GM19324 (cell line): Measurements from ENCODE around the gene RPRD1B.
"Not testable (repeated sequence)": the region's sequence is repeated elsewhere in the genome, so short reads cannot be mapped to it uniquely, and the experiment has no call there.

Experiments
- ATAC-seq: cut with Tn5 transposase; IDR thresholded peaks from one replicate; pipeline ENCODE4 v1.9.1; 2021; ENCODE audit warnings: mild to moderate bottlenecking, moderate library complexity; ENCODE audit not compliant: unreplicated experiment, low FRiP score

RPRD1B gene

DNA sequence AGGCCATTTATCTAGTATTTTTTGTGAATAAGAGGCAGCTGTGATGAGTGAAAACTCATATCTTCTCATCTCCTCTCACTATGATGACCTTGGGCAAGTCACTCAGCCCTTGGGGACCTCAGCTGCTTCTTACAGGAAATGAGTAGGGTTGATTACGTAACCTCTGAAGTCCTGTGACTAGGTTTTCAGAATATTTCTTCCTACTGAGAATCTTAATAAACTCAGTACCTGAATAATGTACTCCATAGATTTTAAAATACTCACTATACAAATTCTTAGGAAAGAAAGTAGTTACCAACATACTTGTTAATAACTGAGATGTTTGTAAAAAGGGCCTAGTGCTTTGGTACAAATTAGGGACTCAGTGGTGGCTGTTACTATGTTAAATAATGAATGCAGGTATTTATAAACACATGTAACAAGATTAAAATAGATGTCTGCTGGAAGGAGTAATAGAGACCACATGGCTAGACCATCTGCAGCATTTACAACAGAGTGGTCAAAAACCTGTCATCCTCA is 60.9 kb downstream of the RPRD1B start:
- ATAC-seq = no peak

DNA sequence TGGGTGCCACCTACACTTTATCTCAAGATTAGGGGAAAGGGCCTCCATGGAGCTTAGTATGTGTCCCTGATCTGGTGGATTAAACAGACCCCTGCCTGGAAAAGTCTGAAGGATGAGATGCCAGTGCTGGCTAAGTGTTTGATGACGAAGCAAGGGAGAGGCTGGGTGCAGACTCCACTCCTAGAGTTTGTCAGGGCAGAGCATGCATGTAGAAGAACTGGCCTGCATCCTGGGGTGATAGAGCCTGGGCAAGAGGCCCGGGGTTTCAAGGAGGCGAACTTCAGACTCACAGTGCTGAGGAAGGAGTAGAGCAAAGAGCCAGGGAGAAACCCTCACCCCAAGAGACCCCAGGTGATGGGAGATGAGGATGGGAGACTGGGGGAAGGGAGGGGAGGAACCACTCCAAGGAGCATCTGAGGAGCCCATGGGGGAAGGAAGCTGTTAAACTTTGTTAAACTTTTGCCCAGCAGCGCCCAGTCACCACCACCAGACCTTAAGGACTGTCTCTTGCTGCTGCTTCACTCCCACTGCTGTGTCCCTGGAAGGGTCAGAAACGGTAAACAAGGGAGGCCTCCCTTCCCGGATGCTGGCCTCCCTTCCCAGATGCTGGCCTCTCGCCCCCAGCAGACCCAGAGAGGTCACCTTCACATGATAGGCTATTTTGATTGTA is 61.6 kb downstream of the RPRD1B start:
- ATAC-seq = no peak

DNA sequence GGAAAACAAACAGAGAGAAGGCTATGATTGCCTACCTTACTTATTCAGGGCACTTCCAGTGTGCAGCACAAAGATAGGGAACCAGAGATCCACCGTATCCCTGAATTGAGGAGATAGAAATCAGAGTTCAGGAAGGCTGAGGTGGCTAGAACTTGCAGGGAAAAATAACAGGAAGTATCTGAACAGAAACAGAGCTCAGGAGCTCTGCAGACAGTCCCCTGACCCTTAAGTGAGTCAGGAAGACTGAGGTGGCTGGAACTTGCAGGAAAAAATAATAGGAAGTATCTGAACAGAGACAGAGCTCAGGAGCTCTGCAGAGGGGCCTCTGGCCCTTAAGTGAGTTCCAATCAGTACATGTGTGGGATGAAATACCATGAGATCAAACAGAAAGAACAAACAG is 65.4 kb downstream of the RPRD1B start:
- no peak for ATAC-seq

DNA sequence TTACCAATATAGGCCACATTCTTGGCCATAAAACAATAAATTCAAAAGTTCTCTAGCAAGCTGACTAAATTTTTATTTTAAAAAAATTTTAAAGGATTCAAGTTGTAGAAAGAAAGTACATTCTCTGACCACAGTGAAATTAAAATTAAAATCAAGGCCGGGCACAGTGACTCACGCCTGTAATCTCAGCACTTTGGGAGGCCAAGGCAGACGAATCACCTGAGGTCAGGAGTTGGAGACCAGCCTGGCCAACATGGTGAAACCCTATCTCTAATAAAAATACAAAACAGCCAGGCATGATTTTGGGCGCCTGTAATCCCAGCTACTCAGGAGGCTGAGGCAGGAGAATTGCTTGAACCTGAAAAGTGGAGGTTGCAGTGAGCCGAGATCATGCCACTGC is 68.7 kb downstream of the RPRD1B start:
- not testable (repeated sequence) for ATAC-seq

DNA sequence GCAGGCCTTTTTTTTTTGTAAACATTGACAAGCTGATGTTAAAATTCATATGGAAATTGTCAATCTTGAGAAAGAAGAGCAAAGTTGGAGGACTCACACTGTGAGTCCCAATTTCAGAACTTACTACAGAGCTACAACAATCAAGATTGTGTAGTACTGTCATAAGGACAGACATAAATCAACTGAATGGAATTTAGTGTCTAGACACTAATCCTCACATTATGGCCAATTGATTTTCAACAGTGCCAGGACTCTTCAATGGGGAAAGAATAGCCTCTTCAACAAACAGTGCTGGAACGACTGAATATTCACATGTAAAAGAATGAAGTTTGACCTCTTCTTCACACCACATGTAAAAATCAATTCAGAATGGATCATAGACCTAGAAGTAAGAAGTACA is 70.7 kb downstream of the RPRD1B start:
- no peak for ATAC-seq

DNA sequence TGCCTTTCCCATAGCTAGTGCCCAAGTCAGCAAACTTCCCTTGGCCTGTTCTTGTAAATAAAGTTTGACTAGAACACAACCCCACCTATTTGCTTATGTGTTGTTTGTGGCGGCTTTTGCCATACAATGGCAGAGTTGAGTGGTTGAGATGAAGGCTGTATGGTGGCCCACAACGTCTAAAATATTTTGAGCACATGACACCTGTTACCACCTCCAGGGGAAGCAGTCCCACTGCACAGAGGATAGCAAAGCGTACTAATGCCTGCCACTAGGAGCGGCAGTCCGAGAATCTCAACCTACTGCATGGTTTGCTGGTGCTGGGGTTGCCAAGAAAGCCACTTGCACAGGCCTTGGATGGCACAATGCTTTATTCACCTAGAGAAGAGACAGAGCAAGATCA is 72.9 kb downstream of the RPRD1B start:
- ATAC-seq = no peak

DNA sequence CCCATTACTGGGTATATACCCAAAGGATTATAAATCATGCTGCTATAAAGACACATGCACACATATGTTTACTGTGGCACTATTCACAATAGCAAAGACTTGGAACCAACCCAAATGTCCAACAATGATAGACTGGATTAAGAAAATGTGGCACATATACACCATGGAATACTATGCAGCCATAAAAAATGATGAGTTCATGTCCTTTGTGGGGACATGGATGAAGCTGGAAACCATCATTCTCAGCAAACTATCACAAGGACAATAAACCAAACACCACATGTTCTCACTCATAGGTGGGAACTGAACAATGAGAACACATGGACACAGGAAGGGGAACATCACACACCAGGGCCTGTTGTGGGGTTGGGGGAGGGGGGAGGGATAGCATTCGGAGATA is 73.8 kb downstream of the RPRD1B start:
- not testable (repeated sequence) for ATAC-seq

DNA sequence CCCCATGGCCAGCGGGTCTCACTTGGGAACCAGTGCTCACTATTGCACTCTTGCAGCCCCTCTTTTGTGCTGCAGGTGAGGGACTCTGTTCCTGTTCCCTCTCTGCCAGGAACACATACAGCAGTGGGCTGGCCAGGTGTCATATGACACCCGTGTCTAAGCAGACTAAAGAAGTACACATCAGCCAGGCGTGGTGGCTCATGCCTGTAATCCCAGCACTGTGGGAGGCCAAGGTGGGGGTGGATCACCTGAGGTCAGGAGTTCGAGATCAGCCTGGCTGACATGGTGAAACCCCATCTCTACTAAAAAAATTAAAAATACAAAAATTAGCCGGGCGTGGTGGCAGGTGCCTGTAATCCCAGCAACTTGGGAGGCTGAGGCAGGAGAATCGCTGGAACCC is 74.4 kb downstream of the RPRD1B start:
- not testable (repeated sequence) for ATAC-seq

DNA sequence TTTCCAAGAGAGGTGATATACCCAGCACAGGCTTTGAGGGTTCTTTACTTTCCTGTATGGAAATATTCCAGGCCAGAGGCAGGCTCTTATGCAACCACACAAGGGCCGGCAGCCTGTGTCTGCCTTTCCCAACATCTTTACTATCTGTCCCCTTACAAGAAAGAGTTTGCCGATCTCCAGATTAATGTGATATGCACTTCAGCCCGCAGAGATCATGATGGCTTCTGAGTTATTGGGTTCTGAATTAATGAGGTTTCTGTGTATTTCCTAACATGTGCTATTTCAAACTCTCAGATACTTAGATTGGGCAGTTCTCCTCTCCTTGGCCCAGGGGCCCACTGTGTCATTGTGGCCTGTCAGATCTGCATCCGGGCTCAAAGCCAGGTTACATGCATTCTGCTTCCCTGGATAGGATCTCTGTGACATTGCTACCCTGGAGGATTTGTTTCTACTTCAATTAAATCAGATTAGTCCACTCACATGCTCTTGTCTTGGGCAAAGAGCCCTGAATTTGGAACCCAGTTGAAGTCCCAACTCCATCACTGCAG is 75.0 kb downstream of the RPRD1B start:
- ATAC-seq = no peak

DNA sequence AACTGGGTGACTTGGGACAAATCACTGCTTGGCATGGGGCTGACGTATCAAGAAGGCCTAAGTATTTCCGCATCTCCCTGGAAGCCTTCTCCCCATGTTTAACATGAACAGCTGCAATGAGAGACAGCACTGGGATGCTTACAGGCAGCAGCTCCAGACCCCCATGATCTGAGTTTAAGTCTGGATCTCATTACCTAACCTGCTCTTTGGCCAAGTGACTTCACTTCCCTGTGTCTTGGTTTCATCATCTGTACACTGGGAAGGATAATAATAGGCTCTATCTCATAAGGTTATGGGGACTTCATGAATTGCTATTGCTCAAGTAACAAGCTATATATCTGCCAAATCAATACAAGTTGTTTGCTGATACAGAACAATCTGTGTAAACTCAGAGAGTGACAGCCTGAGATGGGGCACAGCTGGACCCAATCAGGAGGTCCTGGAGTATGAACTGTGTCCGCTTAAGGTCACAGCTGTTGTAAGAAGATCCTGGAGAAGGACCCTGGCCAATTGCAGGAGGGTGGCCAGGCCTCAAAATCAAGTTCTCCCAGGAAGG is 75.5 kb downstream of the RPRD1B start:
- ATAC-seq = no peak

DNA sequence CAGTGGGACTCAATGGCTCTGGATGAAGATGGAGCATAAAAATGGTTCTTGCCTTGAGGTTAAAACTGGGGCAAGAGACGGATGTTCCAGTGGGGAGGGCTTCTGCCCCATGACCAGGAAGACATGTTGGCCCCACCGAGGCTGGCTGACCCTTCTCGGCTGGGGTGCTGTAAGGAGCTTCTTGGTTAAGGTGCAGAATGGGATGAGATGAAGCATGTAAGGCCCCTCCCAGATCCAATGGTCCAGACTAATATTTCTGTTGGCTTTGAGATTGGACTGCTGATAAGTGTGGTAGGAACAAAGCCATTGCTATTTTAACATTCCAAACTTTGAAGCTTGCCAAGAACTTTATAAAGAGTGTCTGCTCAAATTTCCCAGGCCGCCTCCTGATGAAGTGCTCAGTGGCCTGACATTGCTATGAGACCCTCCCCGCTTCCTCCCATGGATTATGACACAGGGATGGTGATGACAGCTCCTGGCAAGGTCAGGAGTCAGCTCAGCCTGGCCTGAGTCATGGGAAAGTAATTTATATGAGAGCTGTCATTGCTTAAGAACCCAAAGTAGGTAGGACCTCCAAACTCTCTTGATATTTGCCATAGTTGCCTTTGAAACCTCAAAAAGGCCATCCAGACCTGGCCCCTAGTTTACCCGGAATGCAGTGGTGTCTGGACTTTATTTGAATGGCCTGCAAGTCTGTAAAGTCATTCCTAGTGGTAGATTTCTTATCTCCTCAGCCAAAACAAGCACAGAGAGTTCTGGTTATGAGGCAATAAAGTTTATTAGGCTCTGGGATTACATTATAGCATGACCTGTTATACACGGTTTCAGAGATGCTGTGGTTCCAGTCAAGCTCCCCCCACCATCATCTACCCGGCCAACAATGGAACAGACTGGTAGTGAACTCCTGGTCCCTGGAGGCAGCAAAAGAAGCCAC is 76.3 kb downstream of the RPRD1B start:
- no peak for ATAC-seq

DNA sequence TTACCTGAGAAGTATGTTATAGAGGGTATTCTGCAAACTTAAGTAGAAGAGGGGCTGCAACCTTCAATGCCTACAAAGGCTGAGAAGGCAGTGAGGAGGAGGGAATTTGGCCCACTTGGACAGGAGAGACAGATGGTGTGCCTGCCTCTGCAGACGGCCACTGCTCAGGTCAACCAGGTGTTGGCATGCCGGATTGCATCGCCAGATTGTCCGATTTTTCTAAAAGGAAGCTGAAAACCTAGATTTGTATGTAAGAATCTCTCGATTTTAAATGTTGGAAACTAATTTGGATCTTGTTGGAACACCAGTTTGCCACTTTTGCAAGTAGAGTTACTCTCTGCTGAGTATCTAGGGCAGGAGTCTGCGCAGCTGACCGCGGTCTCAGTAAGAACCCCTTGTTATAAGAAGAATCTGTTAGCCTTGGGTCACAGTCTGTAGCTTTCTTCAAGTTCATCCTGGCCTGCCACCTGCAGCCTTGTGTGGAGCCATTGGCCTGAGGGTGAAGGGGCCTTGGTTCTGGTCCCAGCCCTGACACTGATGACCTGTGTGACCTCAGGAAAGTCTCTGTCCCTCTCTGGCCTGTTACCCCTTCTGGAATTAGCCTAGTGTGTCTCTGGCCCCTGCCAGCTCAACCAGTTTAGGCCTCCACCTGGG is 77.1 kb downstream of the RPRD1B start:
- no peak for ATAC-seq

DNA sequence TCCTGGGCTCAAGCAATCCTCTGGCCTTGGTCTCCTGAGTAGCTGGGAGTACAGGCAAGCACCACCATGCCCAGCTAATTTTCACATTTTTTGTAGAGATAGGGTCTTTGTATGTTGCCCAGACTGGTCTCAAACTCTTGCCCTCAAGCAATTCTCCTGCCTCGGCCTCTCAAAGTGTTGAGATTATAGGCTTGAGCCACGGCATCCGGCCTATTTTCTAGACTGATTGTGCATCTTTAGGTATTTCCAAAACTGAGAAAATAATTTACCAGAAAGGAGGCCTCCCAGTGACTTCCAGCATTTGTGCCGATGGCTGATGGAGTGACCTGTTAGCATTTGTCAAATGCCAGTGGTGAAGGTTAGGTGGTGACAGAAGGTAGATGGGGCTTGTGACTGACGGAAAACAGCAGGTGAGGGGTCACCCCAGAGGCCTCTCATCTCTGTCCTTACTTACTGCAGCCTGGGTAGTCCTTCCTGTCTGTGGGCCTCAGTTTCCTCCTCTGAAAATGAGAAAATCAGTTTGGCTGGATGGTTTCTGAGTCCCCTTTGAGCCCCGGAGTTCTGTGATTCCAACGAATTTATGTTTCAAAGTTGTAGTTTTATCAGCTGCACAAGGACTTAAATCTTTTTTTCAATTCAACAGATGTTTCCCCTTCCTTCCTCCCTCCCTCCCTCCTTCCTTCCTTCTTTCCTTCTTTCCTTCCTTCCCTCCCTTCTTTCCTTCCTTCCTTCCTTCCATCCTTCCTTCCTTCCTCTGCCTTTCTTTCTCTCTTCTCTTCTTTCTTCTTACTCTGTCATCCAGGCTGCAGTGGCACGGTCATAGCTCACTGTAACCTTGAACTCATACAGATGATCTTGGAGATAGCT is 78.1 kb downstream of the RPRD1B start:
- ATAC-seq = no peak

DNA sequence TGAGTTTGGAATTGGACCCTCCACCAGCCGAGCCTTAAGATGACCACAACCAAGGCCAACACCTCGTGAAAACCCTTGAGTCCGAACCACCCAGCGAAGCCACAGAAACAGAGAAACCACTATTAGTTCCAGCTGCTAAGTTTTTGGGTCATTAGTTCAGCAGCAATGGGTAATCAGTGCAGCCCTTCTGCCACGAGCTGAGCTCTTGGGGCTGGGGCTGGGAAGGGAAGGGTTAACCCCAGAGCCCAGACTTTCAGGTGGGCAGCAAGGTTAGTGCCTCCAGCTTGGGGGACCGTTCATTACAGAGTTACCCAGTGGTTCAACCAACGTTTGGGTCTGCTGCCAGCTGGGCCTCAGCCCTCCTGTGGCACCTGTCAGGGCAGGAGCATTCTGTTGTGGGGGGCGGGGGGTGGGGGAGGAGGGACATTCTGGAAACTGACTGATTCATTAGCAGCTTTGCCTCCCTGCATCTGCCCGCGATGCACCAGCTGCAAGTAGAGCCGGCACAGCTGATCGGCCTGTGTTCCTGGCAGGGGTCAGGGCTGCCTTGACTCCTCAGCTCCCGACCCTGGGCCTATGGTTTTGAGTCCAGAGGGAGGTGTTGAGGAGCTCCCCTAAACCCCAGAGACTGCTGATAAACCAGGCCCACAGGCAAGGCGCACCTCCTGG is 78.8 kb downstream of the RPRD1B start:
- no peak for ATAC-seq

DNA sequence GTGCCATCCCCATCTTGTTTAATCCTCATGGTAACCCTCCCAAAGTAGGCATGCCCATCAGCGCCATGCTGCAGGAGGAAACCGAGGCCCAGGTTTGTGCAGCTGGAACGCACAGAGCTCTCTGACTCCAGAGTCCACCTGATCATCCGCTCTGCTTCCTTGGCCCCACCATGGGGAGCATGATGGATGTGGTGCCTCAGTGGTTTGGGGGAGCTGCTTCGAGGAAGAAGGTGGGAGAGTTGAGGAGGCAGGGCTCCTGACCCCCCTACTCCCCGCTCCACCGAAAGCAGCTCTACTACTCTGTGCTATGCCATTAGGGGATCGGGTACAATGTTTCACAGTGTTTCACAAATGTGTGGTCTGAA is 79.4 kb downstream of the RPRD1B start:
- no peak for ATAC-seq

DNA sequence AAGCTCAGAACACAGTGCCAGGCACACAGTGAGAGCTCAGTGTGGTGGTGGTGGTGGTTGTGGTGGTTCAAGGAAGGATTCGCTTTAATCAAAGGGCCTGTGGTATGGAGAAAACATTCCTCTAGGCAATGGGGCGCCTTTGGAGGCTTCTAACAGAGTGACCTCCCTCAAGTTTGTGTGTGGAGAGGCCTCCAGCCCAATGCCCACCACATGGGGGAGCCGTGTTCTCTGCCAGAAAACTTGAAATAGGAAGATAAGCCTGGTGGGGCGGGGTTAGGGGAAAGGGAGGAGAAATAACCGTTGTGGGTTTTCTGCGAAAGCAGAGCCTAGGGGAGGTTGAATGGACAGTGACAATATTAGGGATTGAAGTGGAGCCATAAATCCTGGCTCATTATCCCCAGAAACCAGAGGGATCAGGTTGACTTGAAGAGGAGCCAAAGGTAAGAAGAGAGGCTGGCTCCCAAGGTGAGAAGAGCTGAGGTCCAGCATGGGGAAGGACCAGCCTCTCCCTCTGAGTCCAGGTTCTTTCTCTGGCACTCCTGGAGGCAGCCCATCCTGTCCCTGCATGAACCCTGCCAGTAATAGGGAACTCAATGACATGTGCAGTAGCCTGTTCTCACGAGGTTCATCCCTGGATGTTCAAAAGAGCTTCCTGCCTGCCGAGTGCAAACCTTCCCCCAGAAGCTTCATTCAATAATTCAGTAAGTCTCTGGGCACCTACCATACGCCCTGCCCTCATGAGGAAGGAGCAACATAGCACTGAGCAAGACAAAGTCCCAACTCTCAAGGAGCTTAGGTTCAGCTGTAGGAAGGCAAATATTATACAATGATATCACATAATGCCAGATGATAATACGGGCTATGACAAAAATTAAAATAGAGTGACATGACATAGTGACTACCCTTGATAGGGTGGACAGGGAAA is 80.1 kb downstream of the RPRD1B start:
- ATAC-seq = no peak

DNA sequence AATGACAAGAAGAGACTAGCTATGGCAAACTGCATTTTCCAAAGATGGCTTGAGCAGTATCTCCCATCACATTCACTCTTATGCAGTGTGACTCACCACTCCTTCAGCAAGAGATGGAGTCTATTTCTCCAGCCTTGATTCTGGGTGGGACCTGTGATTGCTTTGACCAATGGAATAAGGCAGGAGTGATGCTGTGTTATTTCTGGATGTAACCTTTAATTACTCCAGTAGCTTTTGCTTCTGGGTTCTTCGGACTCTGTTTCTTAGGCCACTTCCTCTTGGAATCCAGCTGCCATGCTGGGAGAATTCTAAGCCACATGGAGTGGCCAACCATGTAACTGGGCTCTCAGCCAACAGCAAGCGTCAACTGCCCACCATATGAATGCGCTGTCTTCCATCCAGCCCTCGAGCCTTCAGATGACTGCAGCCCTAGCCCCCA is 80.8 kb downstream of the RPRD1B start:
- ATAC-seq = no peak

DNA sequence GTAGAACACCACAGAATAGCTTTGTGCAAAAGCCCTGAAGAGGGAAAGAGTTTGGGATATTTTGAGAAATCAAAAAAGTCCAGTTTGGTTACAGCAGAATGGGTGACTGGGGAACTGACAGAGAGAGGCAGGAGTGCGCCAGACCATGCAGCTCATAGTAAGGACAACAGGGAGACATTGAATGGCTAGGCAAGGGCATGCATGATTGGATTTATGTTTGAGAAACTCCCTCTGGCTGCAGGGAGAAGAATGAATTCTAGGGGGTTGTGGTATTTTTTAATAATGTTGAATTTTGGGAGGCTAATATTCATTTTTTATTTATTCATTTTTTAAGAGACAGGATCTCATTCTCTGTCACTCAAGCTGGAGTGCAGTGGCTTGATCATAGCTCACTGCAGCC is 81.7 kb downstream of the RPRD1B start:
- ATAC-seq = no peak
